Measurements from ENCODE around the gene BABAM2. TPM values are rescaled to one million over a fixed set of nuclear protein-coding genes. Genes with fewer than 3 reads are reported as not detected.

The BABAM2 gene
- total and polyA plus RNA-seq, 2 of the 4 experiments (the other 2 are of a cell fraction): 20.9 to 23.1 TPM

- no peak overlapping the region for H4K8ac ChIP-seq (ENCODE audit: low read depth in 2 of 2, low read length in 2 of 2)
- no peaks in the 10 kb centered on the region for H3K36me3 ChIP-seq (ENCODE audit: control insufficient read depth, insufficient read depth, low read length)
- H3K4me1 ChIP-seq (ENCODE audit: control insufficient read depth, insufficient read depth, low read length): peaks cover 24% of the 10 kb centered on the region
- DNase-seq (no peak), ATAC-seq (ENCODE audit: low read depth) (no peak)
- in situ Hi-C loops (cut with MboI; ENCODE audit: low sequenced_read_pairs): no loop called here
- no peak overlapping the region for H3K56ac ChIP-seq (ENCODE audit: extremely low read depth, insufficient read depth, low read length)
- no TSS peak for BruUV-seq (replicated peaks)
- no peak overlapping the region for H2AFZ ChIP-seq (replicated peaks; ENCODE audit: low read length, poor library complexity)
- no peak overlapping the region for H3K4me2 ChIP-seq (ENCODE audit: low read depth, low read length)
- intact Hi-C loops (cut with micrococcal nuclease): no loop called here
- H3K23ac ChIP-seq (ENCODE audit: low read depth, low read length): no peak overlapping the region
- no peaks in the 10 kb centered on the region for H4K20me1 ChIP-seq (ENCODE audit: insufficient read depth, low read length)
- dilution Hi-C loops (cut with HindIII; ENCODE audit: low sequenced_read_pairs, unreplicated experiment): no loop called here
- peak overlapping the region; percentile 66 for H2BK120ac ChIP-seq (ENCODE audit: low read depth, low read length)
- 82% methylated on average over 7 of the region's 19 CpGs; no CpG with 5 or more reads in 1 of the 2 experiments for WGBS, 2 experiments (ENCODE audit: extremely low coverage in 2 of 2, insufficient read length in 1 of 2)
- H2BK20ac ChIP-seq (ENCODE audit: low read depth, low read length): no peak overlapping the region
- no peak overlapping the region for H3K27ac ChIP-seq (ENCODE audit: insufficient read depth, low read length)
- H3K27me3 ChIP-seq (ENCODE audit: control insufficient read depth, insufficient read depth, low read length): no peaks in the 10 kb centered on the region
- H3K9me3 ChIP-seq (ENCODE audit: control insufficient read depth, insufficient read depth, low read length): no peaks in the 10 kb centered on the region
- no peak overlapping the region for H3K18ac ChIP-seq (ENCODE audit: low read depth, low read length)
- H3K4me3 ChIP-seq (ENCODE audit: insufficient read depth, low read depth, low read length): no peak overlapping the region
- POLR2A ChIA-PET (ENCODE audit: unreplicated experiment): no interaction called here
- peak overlapping the region; percentile 58 for H3K4ac ChIP-seq (ENCODE audit: low read depth, low read length)
- 0 out of 2 replicates have a peak overlapping the region, but pooled peaks have one; percentile 32 for H3K14ac ChIP-seq (replicated peaks; ENCODE audit: low read depth, low read length)
- H4K5ac ChIP-seq (ENCODE audit: low read depth, low read length): no peak overlapping the region
- CTCF ChIA-PET: no interaction called here
- no peak overlapping the region for H2BK5ac ChIP-seq (ENCODE audit: low read depth, low read length, poor library complexity, severe bottlenecking)
- H2BK15ac ChIP-seq (ENCODE audit: low read depth, low read length): 0 out of 3 replicates have a peak overlapping the region, but pooled peaks have one; percentile 27
- 0 out of 2 replicates have a peak overlapping the region, but pooled peaks have one; percentile 49 for H2AK5ac ChIP-seq (ENCODE audit: low read depth, low read length)
- no peak overlapping the region for H3K9ac ChIP-seq (ENCODE audit: low read depth, low read length)
- H3K79me1 ChIP-seq (ENCODE audit: low read depth in 1 of 2, low read length in 2 of 2): peaks cover 0 to 4% of the 10 kb centered on the region in 2 experiments; a peak in 1 of 4 replicates
- no peak overlapping the region for H2AK9ac ChIP-seq (replicated peaks; ENCODE audit: low read depth, low read length, poor library complexity)
- peaks cover 25% of the 10 kb centered on the region for H3K9me1 ChIP-seq (ENCODE audit: insufficient read depth, low read length)
- H4K91ac ChIP-seq (ENCODE audit: insufficient read depth, low read depth, low read length): no peak overlapping the region; the same call in 1 of the 2 replicates
- TF ChIP-seq MAZ (IDR thresholded peaks at IDR 0.05; ENCODE audit: borderline replicate concordance, low read depth, low read length) (no peak), BHLHE40 (IDR thresholded peaks at IDR 0.05; ENCODE audit: low read depth, low read length) (no peak), USF2 (IDR thresholded peaks at IDR 0.05; ENCODE audit: low read depth, low read length) (no peak), RAD21 (IDR thresholded peaks at IDR 0.05; ENCODE audit: low read length) (no peak), MAFK (IDR thresholded peaks at IDR 0.05; ENCODE audit: low read depth, low read length) (no peak), FOS (IDR thresholded peaks at IDR 0.05; ENCODE audit: low read depth, low read length) (no peak), SMC3 (IDR thresholded peaks at IDR 0.05; ENCODE audit: low read depth, low read length) (no peak), ELK1 (IDR thresholded peaks at IDR 0.05; ENCODE audit: borderline replicate concordance, low read depth, low read length) (no peak), NFE2L2 (IDR thresholded peaks at IDR 0.05; ENCODE audit: low read depth, low read length) (no peak), POLR2A (IDR thresholded peaks at IDR 0.05; ENCODE audit: low read depth, low read length) (no peak), CEBPB (IDR thresholded peaks at IDR 0.05; ENCODE audit: low read depth, low read length) (no peak), RCOR1 (IDR thresholded peaks at IDR 0.05; ENCODE audit: insufficient replicate concordance, low read length) (no peak), CTCF (conservative IDR thresholded peaks at IDR 0.05; ENCODE audit: low read depth, low read length) (no peak), MXI1 (IDR thresholded peaks at IDR 0.05; ENCODE audit: borderline replicate concordance, low read depth, low read length) (no peak), RFX5 (IDR thresholded peaks at IDR 0.05; ENCODE audit: low read depth, low read length) (no peak)
Measured at GRCh38 chr2:28357948-28358667, 467.6 kb downstream of the BABAM2 start.
